GF-D8 (cell line): ENCODE measurements around the gene NXPE4.

Experiments used
- DNase-seq: peaks from one replicate; lab custom pipeline; 2025; lab: John Stamatoyannopoulos, UW

Gene NXPE4

GRCh38 chr11:114559425-114560310 lies 35.9 kb downstream of the NXPE4 start, which contains the start of gene NXPE1:
NXPE1 (minus strand) TSS chr11:114559881; CDS start chr11:114551201, 8,680 bp downstream.
- DNase-seq: no peak

- DNase-seq: no peak
These were observed 39.5 kb downstream of the NXPE4 start for GRCh38 chr11:114556135-114556534.

GRCh38 chr11:114553642-114554041 lies 41.9 kb downstream of the NXPE4 start:
- no peak for DNase-seq

GRCh38 chr11:114551060-114551459 lies 44.5 kb downstream of the NXPE4 start:
- DNase-seq: no peak

- DNase-seq: no peak
These were observed 69.9 kb downstream of the NXPE4 start for GRCh38 chr11:114525682-114526081.

- no peak for DNase-seq
These were observed 71.5 kb downstream of the NXPE4 start for GRCh38 chr11:114524122-114524521.

GRCh38 chr11:114522818-114523217 lies 72.8 kb downstream of the NXPE4 start:
- DNase-seq: no peak
